T-helper 1 cell treated with Interleukin-12 subunit alpha and Interleukin-12 subunit beta and Interleukin-4 antibody, amounts not matched to agents 30 μg/mL and 1 μg/mL, for 36 hours (primary cell): ENCODE measurements around the gene ZNF391.
"Not testable (repeated sequence)": the region's sequence is repeated elsewhere in the genome, so short reads cannot be mapped to it uniquely, and the experiment has no call there.

Source experiments
- H3K27ac Mint-ChIP-seq: one replicate; pipeline ENCODE4 v1.8.0; 2021; ENCODE audit warnings: mild to moderate bottlenecking, mixed read lengths
- H3K27me3 Mint-ChIP-seq: one replicate; pipeline ENCODE4 v1.8.0; 2021; ENCODE audit warnings: low read depth, mixed read lengths
- H3K36me3 Mint-ChIP-seq: one replicate; pipeline ENCODE4 v1.8.0; 2021; ENCODE audit warnings: low read depth, mixed read lengths
- H3K4me1 Mint-ChIP-seq: one replicate; pipeline ENCODE4 v1.8.0; 2021; ENCODE audit warnings: low read depth, mixed read lengths
- H3K4me3 Mint-ChIP-seq: one replicate; pipeline ENCODE4 v1.8.0; 2021; ENCODE audit warnings: mild to moderate bottlenecking, moderate library complexity, mixed read lengths
- H3K9me3 Mint-ChIP-seq: one replicate; pipeline ENCODE4 v1.8.0; 2021; ENCODE audit warnings: mixed read lengths

The ZNF391 gene

GRCh38 chr6:27388293-27389197, at the start of gene ZNF391:
ZNF391 (plus strand) TSS chr6:27388759; CDS start chr6:27400371, 11,612 bp downstream.
- Mint-ChIP-seq H3K36me3 (peaks cover 3% of the 10 kb centered on the region), H3K27me3 (peaks cover 9% of the 10 kb centered on the region), H3K4me3 (peak within 1 kb of the TSS; percentile 90), H3K27ac (peak within 1 kb of the TSS; percentile 74), H3K9me3 (peaks cover 11% of the 10 kb centered on the region), H3K4me1 (peaks cover 9% of the 10 kb centered on the region)

DNA sequence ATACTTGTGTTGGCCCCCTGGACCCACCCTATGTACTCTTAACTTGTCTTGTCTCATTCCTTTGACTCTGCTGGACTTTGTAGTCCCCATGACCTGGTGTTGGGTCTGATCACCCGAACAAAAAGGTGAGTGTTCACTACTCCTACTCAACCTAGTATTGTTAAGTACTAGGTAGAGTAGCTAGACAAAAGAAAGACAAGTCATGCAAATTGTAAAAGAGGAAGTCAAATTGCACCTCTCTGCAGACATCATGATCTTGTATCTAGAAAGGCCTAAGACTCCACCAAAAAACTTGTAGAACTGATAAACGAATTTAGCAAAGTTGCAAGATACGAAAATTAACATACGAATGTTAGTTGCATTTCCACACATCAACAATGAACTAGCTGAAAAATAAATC, 35.7 kb upstream of the ZNF391 start:
- Mint-ChIP-seq H3K27ac (no peak overlapping the region), H3K4me1 (no peaks in the 10 kb centered on the region), H3K36me3 (no peaks in the 10 kb centered on the region)

DNA sequence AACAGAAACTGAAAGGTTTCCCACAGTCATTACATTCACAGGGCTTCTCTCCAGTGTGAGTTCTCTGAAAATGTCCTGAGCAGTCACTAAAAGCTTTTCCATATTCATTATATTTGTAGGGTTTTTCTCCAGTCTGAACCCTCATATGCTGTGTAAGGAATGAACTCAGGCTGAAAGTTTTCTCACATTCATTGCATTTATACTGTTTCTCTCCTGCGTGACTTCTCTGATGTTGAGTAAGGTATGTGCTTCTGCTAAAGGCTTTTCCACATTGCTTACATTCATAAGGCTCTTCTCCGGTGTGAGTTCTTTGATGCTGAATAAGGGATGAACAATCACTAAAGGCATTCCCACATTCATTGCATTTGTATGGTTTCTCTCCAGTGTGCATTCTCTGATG, 29.8 kb upstream of the ZNF391 start:
- H3K36me3 Mint-ChIP-seq, result peaks cover 3% of the 10 kb centered on the region
- H3K27me3 Mint-ChIP-seq, result no peaks in the 10 kb centered on the region
- H3K9me3 Mint-ChIP-seq, result peaks cover 29% of the 10 kb centered on the region
- no peaks in the 10 kb centered on the region for H3K4me1 Mint-ChIP-seq
- no peak overlapping the region for H3K4me3 Mint-ChIP-seq
- no peak overlapping the region for H3K27ac Mint-ChIP-seq

More for the DNA sequence above, 35.7 kb upstream of the ZNF391 start:
- H3K4me3 Mint-ChIP-seq, result no peak overlapping the region
- H3K9me3 Mint-ChIP-seq, result peaks cover 30% of the 10 kb centered on the region
- no peaks in the 10 kb centered on the region for H3K27me3 Mint-ChIP-seq

- no peaks in the 10 kb centered on the region for H3K27me3 Mint-ChIP-seq
- peaks cover 28% of the 10 kb centered on the region for H3K9me3 Mint-ChIP-seq
- no peak overlapping the region for H3K4me3 Mint-ChIP-seq
Measured at GRCh38 chr6:27359231-27359630, 29.3 kb upstream of the ZNF391 start.

GRCh38 chr6:27368202-27368601, 20.4 kb upstream of the ZNF391 start:
- Mint-ChIP-seq H3K4me3 (no peak overlapping the region), H3K4me1 (no peaks in the 10 kb centered on the region)

More at GRCh38 chr6:27359231-27359630, 29.3 kb upstream of the ZNF391 start:
- Mint-ChIP-seq H3K4me1 (no peaks in the 10 kb centered on the region), H3K36me3 (peaks cover 3% of the 10 kb centered on the region), H3K27ac (no peak overlapping the region)

DNA sequence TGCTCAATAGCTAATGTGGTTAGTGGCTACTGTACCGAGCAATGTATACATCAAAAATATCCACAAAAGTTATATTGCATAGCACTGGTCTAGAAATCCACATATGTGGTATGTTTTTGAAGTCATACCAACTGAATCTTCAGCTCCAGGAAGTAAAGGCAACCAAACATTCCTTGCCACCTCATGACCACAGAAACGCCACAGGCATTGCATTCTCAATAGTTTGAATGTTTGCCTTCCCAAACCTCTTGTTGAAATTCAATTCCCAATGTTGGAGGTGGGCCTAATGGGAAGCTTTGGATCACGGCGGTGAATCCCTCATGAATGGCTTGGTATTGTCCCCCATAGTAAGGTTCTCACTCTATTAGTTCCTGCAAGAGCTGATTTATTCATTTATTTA, 18.2 kb upstream of the ZNF391 start:
- peaks cover 43% of the 10 kb centered on the region for H3K9me3 Mint-ChIP-seq
- peaks cover 4% of the 10 kb centered on the region for H3K27me3 Mint-ChIP-seq
- H3K27ac Mint-ChIP-seq, result no peak overlapping the region

More at GRCh38 chr6:27368202-27368601, 20.4 kb upstream of the ZNF391 start:
- peaks cover 35% of the 10 kb centered on the region for H3K9me3 Mint-ChIP-seq
- no peaks in the 10 kb centered on the region for H3K27me3 Mint-ChIP-seq
- H3K27ac Mint-ChIP-seq, result no peak overlapping the region
- H3K36me3 Mint-ChIP-seq, result no peaks in the 10 kb centered on the region

GRCh38 chr6:27374824-27375612, 13.5 kb upstream of the ZNF391 start:
- Mint-ChIP-seq H3K27ac (no peak overlapping the region), H3K27me3 (peaks cover 4% of the 10 kb centered on the region), H3K9me3 (peaks cover 25% of the 10 kb centered on the region), H3K4me1 (peaks cover 12% of the 10 kb centered on the region), H3K36me3 (no peaks in the 10 kb centered on the region), H3K4me3 (peak overlapping the region; percentile 75)

More for the DNA sequence above, 18.2 kb upstream of the ZNF391 start:
- Mint-ChIP-seq H3K4me3 (no peak overlapping the region), H3K36me3 (no peaks in the 10 kb centered on the region), H3K4me1 (peaks cover 9% of the 10 kb centered on the region)

DNA sequence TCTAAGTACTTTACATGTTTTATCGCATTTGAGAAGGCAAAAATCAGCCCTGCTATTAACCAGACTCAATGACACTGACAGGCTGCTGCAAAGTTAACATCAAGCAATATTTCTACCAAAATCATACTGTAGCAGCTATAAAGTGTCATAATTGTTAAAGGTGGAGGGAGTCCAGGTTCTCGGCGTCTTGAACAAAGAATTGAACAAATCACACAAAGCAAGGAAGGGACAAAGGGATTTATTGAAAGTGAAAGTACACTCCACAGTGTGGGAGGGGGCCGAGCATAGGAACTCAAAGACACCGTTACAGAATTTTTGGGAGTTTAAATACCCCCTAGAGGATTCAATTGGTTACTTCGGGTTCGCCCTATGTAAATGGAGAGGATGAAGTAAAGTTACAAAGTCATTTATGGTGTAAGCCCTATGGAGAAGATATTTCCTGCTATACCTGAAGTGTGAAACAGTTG, 12.9 kb upstream of the ZNF391 start:
- peaks cover 32% of the 10 kb centered on the region for H3K9me3 Mint-ChIP-seq
- peak overlapping the region; percentile 75 for H3K4me3 Mint-ChIP-seq
- H3K4me1 Mint-ChIP-seq, result peaks cover 12% of the 10 kb centered on the region
- no peak overlapping the region for H3K27ac Mint-ChIP-seq
- no peaks in the 10 kb centered on the region for H3K36me3 Mint-ChIP-seq
- peaks cover 4% of the 10 kb centered on the region for H3K27me3 Mint-ChIP-seq

DNA sequence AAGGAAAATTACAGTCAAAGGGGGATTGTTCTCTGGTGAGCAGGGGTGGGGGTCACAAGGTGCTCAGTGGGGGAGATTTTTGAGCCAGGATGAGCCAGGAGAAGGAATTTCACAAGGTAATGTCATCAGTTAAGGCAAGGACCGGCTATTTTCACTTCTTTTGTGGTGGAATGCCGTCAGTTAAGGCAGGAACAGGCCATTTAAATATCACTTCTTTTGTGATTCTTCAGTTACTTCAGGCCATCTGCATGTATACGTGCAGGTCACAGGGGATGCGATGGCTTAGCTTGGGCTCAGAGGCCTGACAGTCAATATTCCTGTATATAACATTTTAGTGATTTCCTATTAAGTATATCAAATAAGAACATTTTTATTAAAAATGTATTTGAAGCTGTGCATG, 10.2 kb upstream of the ZNF391 start:
- H3K4me1 Mint-ChIP-seq, result peaks cover 12% of the 10 kb centered on the region

GRCh38 chr6:27381001-27381400, 7.6 kb upstream of the ZNF391 start:
- not testable (repeated sequence) for H3K27me3 Mint-ChIP-seq, H3K36me3 Mint-ChIP-seq, H3K27ac Mint-ChIP-seq, H3K4me1 Mint-ChIP-seq, H3K4me3 Mint-ChIP-seq
- peaks cover 31% of the 10 kb centered on the region for H3K9me3 Mint-ChIP-seq

More for the DNA sequence above, 10.2 kb upstream of the ZNF391 start:
- not testable (repeated sequence) for H3K36me3 Mint-ChIP-seq, H3K4me3 Mint-ChIP-seq, H3K27ac Mint-ChIP-seq, H3K27me3 Mint-ChIP-seq
- H3K9me3 Mint-ChIP-seq, result peaks cover 38% of the 10 kb centered on the region

DNA sequence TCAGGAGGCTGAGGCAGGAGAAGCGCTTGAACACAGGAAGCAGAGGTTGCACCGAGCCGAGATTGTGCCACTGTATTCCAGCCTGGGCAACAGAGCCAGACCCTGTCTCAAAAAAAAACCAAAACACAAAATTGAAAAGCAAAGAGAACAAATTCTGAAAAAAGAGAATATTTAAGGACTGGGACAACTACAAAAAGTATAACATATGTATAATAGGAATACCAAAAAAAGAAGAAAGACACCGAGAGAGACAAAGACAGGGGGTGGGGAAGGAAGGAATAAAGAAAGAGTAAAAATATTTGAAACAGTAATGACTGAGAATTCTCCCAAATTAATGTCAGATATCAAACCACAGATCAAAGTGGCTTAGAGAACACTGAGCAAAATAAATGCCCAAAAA, 5.5 kb upstream of the ZNF391 start:
- Mint-ChIP-seq H3K4me3 (no peak overlapping the region), H3K9me3 (peaks cover 27% of the 10 kb centered on the region), H3K36me3 (peaks cover 3% of the 10 kb centered on the region), H3K27me3 (peaks cover 7% of the 10 kb centered on the region), H3K4me1 (peaks cover under 1% of the 10 kb centered on the region), H3K27ac (no peak overlapping the region)

- Mint-ChIP-seq H3K36me3 (peaks cover 3% of the 10 kb centered on the region), H3K27ac (no peak overlapping the region)
Measured at GRCh38 chr6:27383481-27383880, 5.1 kb upstream of the ZNF391 start.

GRCh38 chr6:27392623-27393022, 4.1 kb downstream of the ZNF391 start:
- H3K27ac Mint-ChIP-seq, result no peak overlapping the region
- peaks cover 28% of the 10 kb centered on the region for H3K9me3 Mint-ChIP-seq
- peaks cover 4% of the 10 kb centered on the region for H3K27me3 Mint-ChIP-seq
- no peak overlapping the region for H3K4me3 Mint-ChIP-seq
- H3K36me3 Mint-ChIP-seq, result peaks cover 2% of the 10 kb centered on the region
- peaks cover 9% of the 10 kb centered on the region for H3K4me1 Mint-ChIP-seq

More at GRCh38 chr6:27383481-27383880, 5.1 kb upstream of the ZNF391 start:
- peaks cover 27% of the 10 kb centered on the region for H3K9me3 Mint-ChIP-seq
- no peak overlapping the region for H3K4me3 Mint-ChIP-seq
- H3K4me1 Mint-ChIP-seq, result peaks cover 4% of the 10 kb centered on the region
- peaks cover 9% of the 10 kb centered on the region for H3K27me3 Mint-ChIP-seq

GRCh38 chr6:27394073-27394472, 5.5 kb downstream of the ZNF391 start:
- H3K4me3 Mint-ChIP-seq, result no peak overlapping the region
- peaks cover 2% of the 10 kb centered on the region for H3K36me3 Mint-ChIP-seq
- peaks cover 32% of the 10 kb centered on the region for H3K9me3 Mint-ChIP-seq
- H3K27me3 Mint-ChIP-seq, result no peaks in the 10 kb centered on the region
- H3K27ac Mint-ChIP-seq, result no peak overlapping the region
- peaks cover 2% of the 10 kb centered on the region for H3K4me1 Mint-ChIP-seq
